Right lobe of liver (tissue), 4 donors: ENCODE measurements around the gene LGR4.

ENCODE experiments used
- CTCF ChIP-seq, 4 donors: fragments of 200-600 bp in 3 of 4; fragments of 450-650 bp in 1 of 4; IDR thresholded peaks; one replicate each; pipeline versions ENCODE4 v1.5.1 to v1.8.0; 2016 to 2022; ENCODE audit warnings: antibody characterized with exemption in 4 of 4, mild to moderate bottlenecking in 2 of 4
- POLR2A ChIP-seq: fragments of 450-650 bp; IDR thresholded peaks from one replicate; pipeline ENCODE4 v1.6.1; 2017; ENCODE audit warnings: antibody characterized with exemption, mild to moderate bottlenecking
- donor health status: DM: no; HTN: no; CAD: no.
- donor health status: DM: no; HTN: no; CAD: no.
- donor health status: DM: no; HTN: yes; CAD: no.

- TF ChIP-seq CTCF (IDR thresholded peaks at IDR 0.05): no peak
- TF ChIP-seq POLR2A: no peak
These were observed 25.1 kb downstream of the LGR4 start for GRCh38 chr11:27447288-27448183.
